DLD1 (cell line): Measurements from ENCODE around the gene FUT7.

Source experiments
- in situ Hi-C: cut with HindIII; loops from 2 replicates; pipeline ENCODE4 v1.10.0; 2017; ENCODE audit warnings: low sequenced_read_pairs

FUT7 gene

GRCh38 chr9:137050570-137050969, 18.7 kb upstream of the FUT7 start:
- in situ Hi-C loops: no loop called here

- in situ Hi-C loops: loop anchor here (25.0 kb wide), 1 partner anchor 237 kb away; the partner anchor contains the start of gene RABL6
Observed at GRCh38 chr9:137049544-137050449, 17.9 kb upstream of the FUT7 start.

GRCh38 chr9:137048655-137049543, 17.0 kb upstream of the FUT7 start:
- in situ Hi-C loops: loop anchor here (25.0 kb wide), 1 partner anchor 237 kb away; the partner anchor contains the start of gene RABL6

- in situ Hi-C loops: loop anchor here (25.0 kb wide), 1 partner anchor 234 kb away; the partner anchor contains the start of gene RABL6
Observed at GRCh38 chr9:137046088-137046787, 14.3 kb upstream of the FUT7 start, which contains the start of gene NPDC1. Gene NPDC1 (minus strand): TSS chr9:137046177. CDS start chr9:137045989, 188 bp downstream.

GRCh38 chr9:137045294-137046087, 13.6 kb upstream of the FUT7 start:
- in situ Hi-C loops: loop anchor here (25.0 kb wide), 1 partner anchor 233 kb away; the partner anchor contains the start of gene RABL6

GRCh38 chr9:137044502-137045177, 12.8 kb upstream of the FUT7 start:
- in situ Hi-C loops: loop anchor here (25.0 kb wide), 1 partner anchor 232 kb away; the partner anchor contains the start of gene RABL6

- in situ Hi-C loops: loop anchor here (25.0 kb wide), 1 partner anchor 232 kb away; the partner anchor contains the start of gene RABL6
Observed at GRCh38 chr9:137044037-137044436, 12.1 kb upstream of the FUT7 start.

- in situ Hi-C loops: loop anchor here (25.0 kb wide), 1 partner anchor 231 kb away; the partner anchor contains the start of gene RABL6
Observed at GRCh38 chr9:137042751-137043727, 11.2 kb upstream of the FUT7 start.

- in situ Hi-C loops: loop anchor here (25.0 kb wide), 1 partner anchor 229 kb away; the partner anchor contains the start of gene RABL6
Observed at GRCh38 chr9:137041124-137041523, 9.2 kb upstream of the FUT7 start.

GRCh38 chr9:137040568-137040967, 8.7 kb upstream of the FUT7 start:
- in situ Hi-C loops: loop anchor here (25.0 kb wide), 1 partner anchor 228 kb away; the partner anchor contains the start of gene RABL6

GRCh38 chr9:137039611-137040366, 7.9 kb upstream of the FUT7 start:
- in situ Hi-C loops: loop anchor here (25.0 kb wide), 1 partner anchor 227 kb away; the partner anchor contains the start of gene RABL6

- in situ Hi-C loops: loop anchor here (25.0 kb wide), 1 partner anchor 227 kb away; the partner anchor contains the start of gene RABL6
Observed at GRCh38 chr9:137038916-137039315, 7.0 kb upstream of the FUT7 start.

- in situ Hi-C loops: loop anchor here (25.0 kb wide), 1 partner anchor 225 kb away; the partner anchor contains the start of gene RABL6
Observed at GRCh38 chr9:137037483-137037882, 5.6 kb upstream of the FUT7 start.

- in situ Hi-C loops: loop anchor here (25.0 kb wide), 1 partner anchor 225 kb away; the partner anchor contains the start of gene RABL6
Observed at GRCh38 chr9:137037035-137037434, 5.1 kb upstream of the FUT7 start.

- in situ Hi-C loops: loop anchor here (25.0 kb wide), 1 partner anchor 224 kb away; the partner anchor contains the start of gene RABL6
Observed at GRCh38 chr9:137035937-137036336, 4.0 kb upstream of the FUT7 start.

GRCh38 chr9:137035507-137035834, 3.6 kb upstream of the FUT7 start:
- in situ Hi-C loops: loop anchor here (25.0 kb wide), 1 partner anchor 223 kb away; the partner anchor contains the start of gene RABL6
